Stimulated activated CD8-positive, alpha-beta memory T cell treated with anti-CD3 and anti-CD28 coated beads, Interleukin-15, amount 100 ng/mL, for 48 hours (primary cell): ENCODE data around the gene MEGF10.
"Not testable (repeated sequence)": the region's sequence is repeated elsewhere in the genome, so short reads cannot be mapped to it uniquely, and the experiment has no call there.

Source experiments
- DNase-seq, 2 donors: peaks; one replicate each; pipeline ENCODE4 v3.0.0-alpha.2; 2020; ENCODE audit warnings: low read depth in 2 of 2

MEGF10 gene

GRCh38 chr5:127290019-127290945, at the start of gene MEGF10:
TSS of gene MEGF10 (plus strand) at chr5:127290796. CDS start at chr5:127331309, 40,513 bp downstream.
- no peak for DNase-seq

GRCh38 chr5:127243011-127243410, 47.6 kb upstream of the MEGF10 start:
- no peak for DNase-seq

- DNase-seq, result no peak
Measured at GRCh38 chr5:127254729-127255284, 35.8 kb upstream of the MEGF10 start.

- DNase-seq, result no peak
Measured at GRCh38 chr5:127256886-127257597, 33.6 kb upstream of the MEGF10 start.

GRCh38 chr5:127260686-127261085, 29.9 kb upstream of the MEGF10 start:
- DNase-seq, result no peak

GRCh38 chr5:127265473-127265872, 25.1 kb upstream of the MEGF10 start:
- not testable (repeated sequence) for DNase-seq

GRCh38 chr5:127268342-127268741, 22.3 kb upstream of the MEGF10 start:
- not testable (repeated sequence) for DNase-seq

- DNase-seq, result not testable (repeated sequence)
Measured at GRCh38 chr5:127270713-127271112, 19.9 kb upstream of the MEGF10 start.

GRCh38 chr5:127275641-127276193, 14.9 kb upstream of the MEGF10 start:
- DNase-seq, result no peak

GRCh38 chr5:127280491-127281220, 9.9 kb upstream of the MEGF10 start:
- no peak for DNase-seq

GRCh38 chr5:127281609-127282008, 9.0 kb upstream of the MEGF10 start:
- DNase-seq, result no peak

GRCh38 chr5:127288676-127289075, 1.9 kb upstream of the MEGF10 start:
- DNase-seq, result no peak

- no peak for DNase-seq
Measured at GRCh38 chr5:127290946-127291693, 524 bp downstream of the MEGF10 start.

GRCh38 chr5:127292030-127292735, 1.6 kb downstream of the MEGF10 start:
- DNase-seq, result no peak

GRCh38 chr5:127293373-127293772, 2.8 kb downstream of the MEGF10 start:
- DNase-seq, result no peak

- no peak for DNase-seq
Measured at GRCh38 chr5:127294829-127295228, 4.2 kb downstream of the MEGF10 start.

- no peak for DNase-seq
Measured at GRCh38 chr5:127295454-127295853, 4.9 kb downstream of the MEGF10 start.

- no peak for DNase-seq
Measured at GRCh38 chr5:127296321-127296720, 5.7 kb downstream of the MEGF10 start.

- not testable (repeated sequence) for DNase-seq
Measured at GRCh38 chr5:127296894-127297293, 6.3 kb downstream of the MEGF10 start.
